Measurements from ENCODE around the gene GPR84. TPM values are rescaled to one million over a fixed set of nuclear protein-coding genes. Genes with fewer than 3 reads are reported as not detected.

GPR84 gene
- total and polyA plus RNA-seq, 9 of the 15 experiments (the other 6 are each of a cell fraction or from before 2014, with no cell fraction given): 0.07 to 0.18 (median 0.11) TPM; not detected in 5

DNA sequence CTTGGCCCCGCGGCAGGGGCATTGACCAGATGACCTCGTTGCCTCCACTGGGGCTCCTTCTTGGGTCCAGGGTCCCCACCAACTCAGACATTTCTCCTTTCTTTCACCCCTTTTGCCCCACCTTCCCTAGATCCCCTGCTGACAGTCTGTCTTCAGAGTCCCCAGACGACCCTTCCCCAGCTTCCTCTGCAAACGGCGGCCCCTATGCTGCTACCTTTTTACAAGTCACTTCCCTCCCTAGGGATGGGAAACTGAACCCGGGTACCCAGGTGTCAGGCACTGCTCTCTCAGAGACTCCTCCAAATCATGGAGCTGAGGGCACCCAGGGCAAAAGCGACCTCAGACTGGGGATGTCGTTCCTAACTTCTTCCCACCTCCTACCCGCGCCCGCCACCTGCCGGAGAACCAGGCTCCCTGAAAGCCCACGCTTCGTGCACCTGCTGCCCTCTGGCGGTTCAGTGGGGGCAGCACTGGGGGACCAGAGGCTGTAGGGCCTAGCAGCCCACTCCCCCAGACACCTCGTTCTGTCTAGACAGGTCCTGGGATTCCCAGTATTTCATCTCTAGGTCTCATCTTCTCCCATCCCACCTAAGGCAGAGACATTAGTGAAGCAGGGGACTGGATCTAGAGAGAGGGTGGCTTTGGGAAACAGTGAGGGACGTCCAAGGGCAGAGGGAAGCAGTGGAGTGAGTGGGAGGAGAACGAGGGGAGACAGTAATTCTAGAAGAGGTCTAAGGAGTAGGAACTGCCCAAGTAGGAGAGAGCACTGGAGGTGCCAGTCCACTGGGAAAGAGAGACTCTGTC is 15.3 kb upstream of the GPR84 start (continued):
- TF ChIP-seq TRIM24 (IDR thresholded peaks at IDR 0.05): 0 out of 4 replicates have a peak, but pooled peaks of 1 of the 2 experiments have one; percentile 15
- TF ChIP-seq, protein P1, sequence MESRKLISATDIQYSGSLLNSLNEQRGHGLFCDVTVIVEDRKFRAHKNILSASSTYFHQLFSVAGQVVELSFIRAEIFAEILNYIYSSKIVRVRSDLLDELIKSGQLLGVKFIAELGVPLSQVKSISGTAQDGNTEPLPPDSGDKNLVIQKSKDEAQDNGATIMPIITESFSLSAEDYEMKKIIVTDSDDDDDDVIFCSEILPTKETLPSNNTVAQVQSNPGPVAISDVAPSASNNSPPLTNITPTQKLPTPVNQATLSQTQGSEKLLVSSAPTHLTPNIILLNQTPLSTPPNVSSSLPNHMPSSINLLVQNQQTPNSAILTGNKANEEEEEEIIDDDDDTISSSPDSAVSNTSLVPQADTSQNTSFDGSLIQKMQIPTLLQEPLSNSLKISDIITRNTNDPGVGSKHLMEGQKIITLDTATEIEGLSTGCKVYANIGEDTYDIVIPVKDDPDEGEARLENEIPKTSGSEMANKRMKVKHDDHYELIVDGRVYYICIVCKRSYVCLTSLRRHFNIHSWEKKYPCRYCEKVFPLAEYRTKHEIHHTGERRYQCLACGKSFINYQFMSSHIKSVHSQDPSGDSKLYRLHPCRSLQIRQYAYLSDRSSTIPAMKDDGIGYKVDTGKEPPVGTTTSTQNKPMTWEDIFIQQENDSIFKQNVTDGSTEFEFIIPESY (CRISPR knock-in tag; IDR thresholded peaks at IDR 0.05): peak; percentile 48; the same call in 1 of the 2 replicates
- TF ChIP-seq ZNF75A (CRISPR knock-in tag; IDR thresholded peaks at IDR 0.05): no peak
- peak; percentile 94 for TF ChIP-seq SP1 (CRISPR knock-in tag; IDR thresholded peaks at IDR 0.05)
- TF ChIP-seq ZNF695 (CRISPR knock-in tag; IDR thresholded peaks at IDR 0.05): no peak
- TF ChIP-seq, protein P2, sequence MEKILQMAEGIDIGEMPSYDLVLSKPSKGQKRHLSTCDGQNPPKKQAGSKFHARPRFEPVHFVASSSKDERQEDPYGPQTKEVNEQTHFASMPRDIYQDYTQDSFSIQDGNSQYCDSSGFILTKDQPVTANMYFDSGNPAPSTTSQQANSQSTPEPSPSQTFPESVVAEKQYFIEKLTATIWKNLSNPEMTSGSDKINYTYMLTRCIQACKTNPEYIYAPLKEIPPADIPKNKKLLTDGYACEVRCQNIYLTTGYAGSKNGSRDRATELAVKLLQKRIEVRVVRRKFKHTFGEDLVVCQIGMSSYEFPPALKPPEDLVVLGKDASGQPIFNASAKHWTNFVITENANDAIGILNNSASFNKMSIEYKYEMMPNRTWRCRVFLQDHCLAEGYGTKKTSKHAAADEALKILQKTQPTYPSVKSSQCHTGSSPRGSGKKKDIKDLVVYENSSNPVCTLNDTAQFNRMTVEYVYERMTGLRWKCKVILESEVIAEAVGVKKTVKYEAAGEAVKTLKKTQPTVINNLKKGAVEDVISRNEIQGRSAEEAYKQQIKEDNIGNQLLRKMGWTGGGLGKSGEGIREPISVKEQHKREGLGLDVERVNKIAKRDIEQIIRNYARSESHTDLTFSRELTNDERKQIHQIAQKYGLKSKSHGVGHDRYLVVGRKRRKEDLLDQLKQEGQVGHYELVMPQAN (IDR thresholded peaks at IDR 0.05; ENCODE audit: borderline replicate concordance): peak; percentile 51
- peak; percentile 78 for TF ChIP-seq GATAD2B (IDR thresholded peaks at IDR 0.05; ENCODE audit: borderline replicate concordance)
- TF ChIP-seq ARID2 (IDR thresholded peaks at IDR 0.05): peak; percentile 91
- TF ChIP-seq, protein P3, sequence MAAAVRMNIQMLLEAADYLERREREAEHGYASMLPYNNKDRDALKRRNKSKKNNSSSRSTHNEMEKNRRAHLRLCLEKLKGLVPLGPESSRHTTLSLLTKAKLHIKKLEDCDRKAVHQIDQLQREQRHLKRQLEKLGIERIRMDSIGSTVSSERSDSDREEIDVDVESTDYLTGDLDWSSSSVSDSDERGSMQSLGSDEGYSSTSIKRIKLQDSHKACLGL (CRISPR knock-in tag; IDR thresholded peaks at IDR 0.05; ENCODE audit: borderline replicate concordance, poor library complexity, severe bottlenecking): no peak
- TF ChIP-seq ZNF586 (CRISPR knock-in tag; conservative IDR thresholded peaks at IDR 0.05): no peak
- TF ChIP-seq CBFA2T3 (IDR thresholded peaks at IDR 0.05): 0 out of 2 replicates have a peak, but pooled peaks have one; percentile 12
- TF ChIP-seq ZKSCAN1 (IDR thresholded peaks at IDR 0.05; ENCODE audit: low read depth, low read length): peak; percentile 60; the same call in 1 of the 2 replicates
- TF ChIP-seq SMARCA5 (IDR thresholded peaks at IDR 0.05): peak; percentile 54; the same call in 1 of the 2 replicates
- peak in 2 of 3 experiments; percentile 46 to 52 for TF ChIP-seq YY1 (IDR thresholded peaks at IDR 0.05; ENCODE audit: borderline replicate concordance in 1 of 3, control insufficient read depth in 1 of 3, extremely low read depth in 1 of 3, insufficient read depth in 3 of 3, insufficient read length in 1 of 3, insufficient replicate concordance in 2 of 3, low read depth in 1 of 3, low read length in 2 of 3)
- no peak for TF ChIP-seq ZNF347 (CRISPR knock-in tag; IDR thresholded peaks at IDR 0.05; ENCODE audit: low read depth)
- TF ChIP-seq MAFG (tag; conservative IDR thresholded peaks at IDR 0.05): no peak
- peak in 1 of 2 experiments; percentile 51; a peak in 1 of 4 replicates for TF ChIP-seq KDM1A (IDR thresholded peaks at IDR 0.05)
- no peak for TF ChIP-seq RFX7 (CRISPR knock-in tag; IDR thresholded peaks at IDR 0.05)
- no peak for TF ChIP-seq ZNF584 (CRISPR knock-in tag; IDR thresholded peaks at IDR 0.05; ENCODE audit: low read depth)
- peak; percentile 92 for TF ChIP-seq KAT2B (IDR thresholded peaks at IDR 0.05; ENCODE audit: low read depth, low read length)
- TF ChIP-seq ZNF24 (IDR thresholded peaks at IDR 0.05): peak; percentile 47; the same call in 1 of the 2 replicates

All from K562 (cell line).